Measurements from ENCODE around the gene STRC.
"Not testable (repeated sequence)": the region's sequence is repeated elsewhere in the genome, so short reads cannot be mapped to it uniquely, and the experiment has no call there.

DNA sequence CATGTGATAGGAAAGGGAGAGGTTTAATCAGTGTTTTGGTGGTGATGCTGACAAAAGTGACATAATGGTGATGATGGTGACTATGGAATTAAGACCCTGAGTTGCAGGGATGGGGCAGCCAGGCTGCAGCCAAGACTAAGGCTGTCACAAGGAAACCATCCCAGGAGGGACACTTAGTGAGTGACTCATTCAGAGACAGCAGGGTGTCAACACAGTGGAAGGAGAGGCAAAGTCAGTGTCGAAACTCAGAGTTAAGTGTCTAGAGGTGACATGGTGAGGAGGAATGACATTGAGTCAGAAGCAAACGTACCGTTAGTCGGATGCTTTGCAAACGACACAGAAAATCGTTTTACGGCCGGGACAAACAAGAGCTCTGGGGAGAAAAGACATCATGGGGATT is 54.8 kb downstream of the STRC start:
- TF ChIP-seq, protein P1, sequence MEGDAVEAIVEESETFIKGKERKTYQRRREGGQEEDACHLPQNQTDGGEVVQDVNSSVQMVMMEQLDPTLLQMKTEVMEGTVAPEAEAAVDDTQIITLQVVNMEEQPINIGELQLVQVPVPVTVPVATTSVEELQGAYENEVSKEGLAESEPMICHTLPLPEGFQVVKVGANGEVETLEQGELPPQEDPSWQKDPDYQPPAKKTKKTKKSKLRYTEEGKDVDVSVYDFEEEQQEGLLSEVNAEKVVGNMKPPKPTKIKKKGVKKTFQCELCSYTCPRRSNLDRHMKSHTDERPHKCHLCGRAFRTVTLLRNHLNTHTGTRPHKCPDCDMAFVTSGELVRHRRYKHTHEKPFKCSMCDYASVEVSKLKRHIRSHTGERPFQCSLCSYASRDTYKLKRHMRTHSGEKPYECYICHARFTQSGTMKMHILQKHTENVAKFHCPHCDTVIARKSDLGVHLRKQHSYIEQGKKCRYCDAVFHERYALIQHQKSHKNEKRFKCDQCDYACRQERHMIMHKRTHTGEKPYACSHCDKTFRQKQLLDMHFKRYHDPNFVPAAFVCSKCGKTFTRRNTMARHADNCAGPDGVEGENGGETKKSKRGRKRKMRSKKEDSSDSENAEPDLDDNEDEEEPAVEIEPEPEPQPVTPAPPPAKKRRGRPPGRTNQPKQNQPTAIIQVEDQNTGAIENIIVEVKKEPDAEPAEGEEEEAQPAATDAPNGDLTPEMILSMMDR (IDR thresholded peaks at IDR 0.05): not testable (repeated sequence)
- not testable (repeated sequence) for TF ChIP-seq POLR2A, POLR2AphosphoS5 (IDR thresholded peaks at IDR 0.05)

Data from breast epithelium (tissue), 3 donors.